ENCODE measurements around the gene OSBPL1A. TPM values are rescaled to one million over a fixed set of nuclear protein-coding genes. Genes with fewer than 3 reads are reported as not detected.
A peak's percentile ranks its signal among the peaks of the same experiment; 100 is the strongest.

OSBPL1A gene
- total RNA-seq, 2 donors from 2014 or later, result 20.7 to 33.0 TPM

- Histone ChIP-seq H3K27ac (no peak overlapping the region), H3K27me3 (no peaks in the 10 kb centered on the region), H3K4me1 (no peaks in the 10 kb centered on the region), H3K9ac (ENCODE audit: low read depth in 2 of 2, low read length in 2 of 2) (no peak overlapping the region), H3K4me3 (no peak overlapping the region), H3K9me3 (no peaks in the 10 kb centered on the region), H3K36me3 (no peaks in the 10 kb centered on the region)
- intact Hi-C loops (cut with DNase I), result loop anchor here (10.0 kb wide), 3 partner anchors 148 to 288 kb away; no protein-coding TSS in a partner anchor
- DNase-seq, result no peak
- TF ChIP-seq, protein P1, sequence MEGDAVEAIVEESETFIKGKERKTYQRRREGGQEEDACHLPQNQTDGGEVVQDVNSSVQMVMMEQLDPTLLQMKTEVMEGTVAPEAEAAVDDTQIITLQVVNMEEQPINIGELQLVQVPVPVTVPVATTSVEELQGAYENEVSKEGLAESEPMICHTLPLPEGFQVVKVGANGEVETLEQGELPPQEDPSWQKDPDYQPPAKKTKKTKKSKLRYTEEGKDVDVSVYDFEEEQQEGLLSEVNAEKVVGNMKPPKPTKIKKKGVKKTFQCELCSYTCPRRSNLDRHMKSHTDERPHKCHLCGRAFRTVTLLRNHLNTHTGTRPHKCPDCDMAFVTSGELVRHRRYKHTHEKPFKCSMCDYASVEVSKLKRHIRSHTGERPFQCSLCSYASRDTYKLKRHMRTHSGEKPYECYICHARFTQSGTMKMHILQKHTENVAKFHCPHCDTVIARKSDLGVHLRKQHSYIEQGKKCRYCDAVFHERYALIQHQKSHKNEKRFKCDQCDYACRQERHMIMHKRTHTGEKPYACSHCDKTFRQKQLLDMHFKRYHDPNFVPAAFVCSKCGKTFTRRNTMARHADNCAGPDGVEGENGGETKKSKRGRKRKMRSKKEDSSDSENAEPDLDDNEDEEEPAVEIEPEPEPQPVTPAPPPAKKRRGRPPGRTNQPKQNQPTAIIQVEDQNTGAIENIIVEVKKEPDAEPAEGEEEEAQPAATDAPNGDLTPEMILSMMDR (IDR thresholded peaks at IDR 0.05), result no peak
Observed at GRCh38 chr18:24112874-24113615, 284.6 kb downstream of the OSBPL1A start.

- Histone ChIP-seq H3K27ac (no peak overlapping the region), H3K4me3 (no peak overlapping the region), H3K9ac (ENCODE audit: low read depth in 2 of 2, low read length in 2 of 2) (no peak overlapping the region), H3K4me1 (no peaks in the 10 kb centered on the region), H3K9me3 (no peaks in the 10 kb centered on the region), H3K27me3 (no peaks in the 10 kb centered on the region), H3K36me3 (no peaks in the 10 kb centered on the region)
- TF ChIP-seq, protein P1 (IDR thresholded peaks at IDR 0.05), result no peak
- no peak for DNase-seq
- intact Hi-C loops (cut with DNase I), result loop anchor here (10.0 kb wide), 3 partner anchors 148 to 288 kb away; no protein-coding TSS in a partner anchor
Observed at GRCh38 chr18:24112464-24112863, 285.2 kb downstream of the OSBPL1A start.

Small RNA genes within 50 kb of the gene (microRNA-seq; reads per million reads assigned to microRNA genes)
- 11.6 reads per million, percentile 19 among the genes with 10 or more reads in this experiment for gene MIR320C2

Other genes starting within 250 kb of the OSBPL1A start
- gene IMPACT, start 28.8 kb upstream of the OSBPL1A start, total RNA-seq, result 10 to 100 TPM; 19.8 to 25.6 TPM
- under 1 TPM in 1 of 2 donors, not detected in 1; 0.11 TPM for gene HRH4, start 62.8 kb upstream of the OSBPL1A start, total RNA-seq

All from colonic mucosa (tissue), 4 donors.